Astrocyte (in vitro differentiated cells and primary cell): ENCODE data around the gene MLXIPL. TPM values are rescaled to one million over a fixed set of nuclear protein-coding genes. Genes with fewer than 3 reads are reported as not detected.
"Not testable (repeated sequence)": the region's sequence is repeated elsewhere in the genome, so short reads cannot be mapped to it uniquely, and the experiment has no call there.

Source experiments
- DNase-seq: peaks from one replicate; pipeline ENCODE4 v3.0.0-alpha.2; 2010; ENCODE audit warnings: low read depth
- FAIRE-seq: peaks from 2 replicates; lab custom pipeline; 2011; peaks lifted over from hg19 to GRCh38; lab: Jason Lieb, UNC
- H2AFZ ChIP-seq: 2 replicates; pipeline ENCODE4 v1.6.0; 2012; ENCODE audit warnings: low read depth, low read length, inconsistent platforms
- H3K27ac ChIP-seq: 2 replicates; pipeline ENCODE4 v1.5.1; 2011; ENCODE audit warnings: low read depth, low read length, inconsistent platforms
- H3K27me3 ChIP-seq: 2 replicates; pipeline ENCODE4 v1.6.0; 2011; ENCODE audit warnings: low read length, inconsistent platforms; ENCODE audit not compliant: insufficient read depth
- H3K36me3 ChIP-seq: 2 replicates; pipeline ENCODE4 v1.5.1; 2011; ENCODE audit warnings: low read length, inconsistent platforms; ENCODE audit not compliant: insufficient read depth
- H3K4me1 ChIP-seq: 2 replicates; pipeline ENCODE4 v1.5.1; 2011; ENCODE audit warnings: low read length, inconsistent platforms; ENCODE audit not compliant: insufficient read depth
- H3K4me2 ChIP-seq: 2 replicates; pipeline ENCODE4 v1.6.0; 2012; ENCODE audit warnings: low read length, inconsistent platforms
- H3K4me3 ChIP-seq: 2 replicates; pipeline ENCODE4 v1.5.1; 2011; ENCODE audit warnings: low read depth, mild to moderate bottlenecking, low read length, inconsistent platforms; ENCODE audit not compliant: insufficient read depth
- H3K79me2 ChIP-seq: 2 replicates; pipeline ENCODE4 v1.6.0; 2012; ENCODE audit warnings: mild to moderate bottlenecking, low read length, inconsistent platforms; ENCODE audit not compliant: insufficient read depth
- H3K9ac ChIP-seq: 2 replicates; pipeline ENCODE4 v1.6.0; 2012; ENCODE audit warnings: mild to moderate bottlenecking, low read length, inconsistent platforms
- H3K9me3 ChIP-seq: 2 replicates; pipeline ENCODE4 v1.5.1; 2012; ENCODE audit warnings: low read depth, mild to moderate bottlenecking, low read length, inconsistent platforms; ENCODE audit not compliant: insufficient read depth
- H4K20me1 ChIP-seq: 2 replicates; pipeline ENCODE4 v1.6.0; 2012; ENCODE audit warnings: low read length, inconsistent platforms; ENCODE audit not compliant: insufficient read depth
- H3K27ac Mint-ChIP-seq: one replicate; pipeline ENCODE4 v1.8.0; 2021; ENCODE audit warnings: mild to moderate bottlenecking, mixed read lengths; ENCODE audit not compliant: unreplicated experiment
- H3K27me3 Mint-ChIP-seq: one replicate; pipeline ENCODE4 v1.8.0; 2021; ENCODE audit warnings: low read depth, mixed read lengths; ENCODE audit not compliant: unreplicated experiment
- H3K36me3 Mint-ChIP-seq: one replicate; pipeline ENCODE4 v1.8.0; 2021; ENCODE audit warnings: low read depth, mixed read lengths; ENCODE audit not compliant: unreplicated experiment
- H3K4me1 Mint-ChIP-seq: one replicate; pipeline ENCODE4 v1.8.0; 2021; ENCODE audit warnings: low read depth, mixed read lengths; ENCODE audit not compliant: unreplicated experiment
- H3K4me3 Mint-ChIP-seq: one replicate; pipeline ENCODE4 v1.8.0; 2021; ENCODE audit warnings: mild to moderate bottlenecking, moderate library complexity, mixed read lengths; ENCODE audit not compliant: unreplicated experiment
- H3K9me3 Mint-ChIP-seq: one replicate; pipeline ENCODE4 v1.8.0; 2021; ENCODE audit warnings: mild to moderate bottlenecking, mixed read lengths; ENCODE audit not compliant: unreplicated experiment
- CTCF ChIP-seq: IDR thresholded peaks from 2 replicates; pipeline ENCODE4 v1.5.1; 2011; ENCODE audit warnings: low read depth, mild to moderate bottlenecking, inconsistent platforms, low read length, moderate library complexity; ENCODE audit not compliant: insufficient read depth
- EZH2 ChIP-seq: IDR thresholded peaks from 2 replicates; pipeline ENCODE4 v1.6.1; 2012; ENCODE audit warnings: mild to moderate bottlenecking, low read length, inconsistent platforms; ENCODE audit not compliant: insufficient read depth
- total RNA-seq: library from RNA; stranded (reverse); gene quantifications from 2 replicates; pipeline ENCODE4 v1.2.1, GENCODE V29; 2021

The MLXIPL gene
- total RNA-seq, 1 donor from 2014 or later = 0.41 TPM

DNA sequence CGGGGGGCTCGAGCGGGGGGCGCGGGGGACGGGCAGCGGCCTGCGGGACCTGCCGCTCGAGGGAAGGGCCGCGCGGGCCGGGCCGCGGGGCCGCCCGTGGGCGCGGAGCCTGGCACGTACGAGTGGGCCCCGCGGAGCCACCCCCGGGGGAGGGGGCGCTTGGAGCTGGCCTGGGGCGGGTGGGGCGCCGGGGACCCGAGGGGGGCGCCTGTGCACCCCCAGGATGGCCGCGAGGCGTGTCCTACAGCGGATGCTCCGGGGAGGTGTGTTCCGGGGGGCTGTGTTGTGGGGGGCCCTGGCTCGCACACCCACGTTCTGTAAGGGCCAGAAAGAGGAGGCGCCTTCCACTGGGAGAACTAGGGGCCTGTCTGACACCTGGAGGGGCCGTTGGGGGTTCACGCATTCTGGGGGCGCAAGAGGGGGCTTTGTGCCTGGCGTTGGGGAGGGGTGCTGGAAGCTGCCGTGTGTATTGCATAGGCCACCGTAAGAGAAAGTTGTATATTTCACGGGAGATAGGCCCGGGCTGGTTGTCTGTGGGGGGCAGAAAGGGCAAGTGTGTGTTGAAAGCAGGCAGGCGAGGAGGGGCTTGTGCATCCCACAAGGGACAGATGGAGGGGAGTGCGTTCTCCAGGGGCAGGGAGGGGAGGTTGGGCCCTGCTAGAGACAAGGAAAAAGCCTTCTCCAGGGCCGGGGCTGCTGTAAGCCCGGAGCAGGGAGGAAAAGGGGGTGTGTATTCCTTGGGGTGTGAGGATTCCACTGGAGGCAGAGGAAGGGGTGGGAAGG, 44.0 kb upstream of the MLXIPL start:
- DNase-seq (peak; percentile 4), FAIRE-seq (no peak)
- H3K36me3 ChIP-seq = no peaks in the 10 kb centered on the region
- peak overlapping the region; percentile 67 for H3K4me3 ChIP-seq
- H2AFZ ChIP-seq = peak overlapping the region; percentile 83
- H3K9ac ChIP-seq = peak overlapping the region; percentile 78
- H3K79me2 ChIP-seq = no peaks in the 10 kb centered on the region
- Mint-ChIP-seq H3K9me3 (peaks cover 3% of the 10 kb centered on the region), H3K4me1 (no peaks in the 10 kb centered on the region), H3K27ac (no peak overlapping the region), H3K36me3 (peaks cover 7% of the 10 kb centered on the region), H3K4me3 (peak overlapping the region; percentile 89), H3K27me3 (peaks cover 14% of the 10 kb centered on the region)
- no peaks in the 10 kb centered on the region for H3K9me3 ChIP-seq
- H4K20me1 ChIP-seq = no peaks in the 10 kb centered on the region
- TF ChIP-seq EZH2 = no peak
- H3K27me3 ChIP-seq = no peaks in the 10 kb centered on the region
- H3K4me2 ChIP-seq = peak overlapping the region; percentile 93
- peaks cover 8% of the 10 kb centered on the region for H3K4me1 ChIP-seq
- H3K27ac ChIP-seq = no peak overlapping the region

- peak; percentile 34 for TF ChIP-seq CTCF
- TF ChIP-seq EZH2 = no peak
- Histone ChIP-seq H3K27me3 (no peaks in the 10 kb centered on the region), H3K4me2 (peak within 1 kb of the TSS; percentile 93), H3K4me1 (peaks cover 8% of the 10 kb centered on the region), H3K27ac (no peak within 1 kb of the TSS), H3K79me2 (no peaks in the 10 kb centered on the region), H2AFZ (peak within 1 kb of the TSS; percentile 83), H3K4me3 (peak within 1 kb of the TSS; percentile 67), H3K9ac (peak within 1 kb of the TSS; percentile 78), H3K9me3 (no peaks in the 10 kb centered on the region), H3K36me3 (no peaks in the 10 kb centered on the region), H4K20me1 (no peaks in the 10 kb centered on the region)
- Mint-ChIP-seq H3K36me3 (peaks cover 7% of the 10 kb centered on the region), H3K9me3 (peaks cover 7% of the 10 kb centered on the region), H3K4me1 (no peaks in the 10 kb centered on the region), H3K27me3 (peaks cover 15% of the 10 kb centered on the region), H3K4me3 (peak within 1 kb of the TSS; percentile 89), H3K27ac (no peak within 1 kb of the TSS)
- DNase-seq (peak; percentile 57), FAIRE-seq (no peak)
Observed at GRCh38 chr7:73667344-73668102, 43.2 kb upstream of the MLXIPL start, which contains the start of gene VPS37D. TSS of gene VPS37D (plus strand) at chr7:73667831. CDS start at chr7:73667959, 128 bp downstream.

DNA sequence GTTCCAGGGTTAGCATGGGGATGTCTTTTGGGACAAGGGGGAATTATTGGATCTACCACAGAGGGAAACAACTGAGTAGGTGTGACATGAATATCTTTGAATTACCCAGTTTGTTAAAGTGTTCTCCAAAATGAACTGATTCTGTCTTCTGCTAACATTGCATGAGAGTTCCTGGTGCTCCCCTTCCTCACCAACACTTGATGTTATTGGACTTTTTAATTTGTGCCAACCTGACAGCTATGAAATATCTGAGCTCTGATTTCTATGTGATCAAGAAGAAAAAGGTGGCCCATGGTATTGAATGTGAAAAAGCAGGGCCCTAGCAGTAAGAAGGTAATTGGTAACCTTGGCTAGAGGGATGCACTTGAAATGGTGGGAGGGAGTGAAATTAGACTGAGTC, 38.7 kb upstream of the MLXIPL start:
- Mint-ChIP-seq H3K27ac (no peak overlapping the region), H3K4me3 (no peak overlapping the region), H3K9me3 (peaks cover 9% of the 10 kb centered on the region), H3K27me3 (peaks cover 23% of the 10 kb centered on the region), H3K36me3 (no peaks in the 10 kb centered on the region), H3K4me1 (no peaks in the 10 kb centered on the region)
- no peak for FAIRE-seq
- Histone ChIP-seq H4K20me1 (no peaks in the 10 kb centered on the region), H3K27me3 (peaks cover 4% of the 10 kb centered on the region), H3K27ac (no peak overlapping the region), H3K4me2 (no peak overlapping the region), H3K9ac (no peak overlapping the region), H3K79me2 (no peaks in the 10 kb centered on the region), H3K4me1 (no peaks in the 10 kb centered on the region), H2AFZ (no peak overlapping the region), H3K9me3 (no peaks in the 10 kb centered on the region), H3K36me3 (no peaks in the 10 kb centered on the region), H3K4me3 (no peak overlapping the region)
- no peak for DNase-seq
- TF ChIP-seq EZH2 (no peak), CTCF (no peak)

- H3K4me3 ChIP-seq, H3K9me3 Mint-ChIP-seq, H4K20me1 ChIP-seq, H3K36me3 Mint-ChIP-seq, H3K36me3 ChIP-seq, H3K27ac ChIP-seq, H3K4me3 Mint-ChIP-seq, H2AFZ ChIP-seq, FAIRE-seq, H3K79me2 ChIP-seq, H3K9ac ChIP-seq, H3K4me1 ChIP-seq, H3K4me2 ChIP-seq, H3K4me1 Mint-ChIP-seq, H3K27ac Mint-ChIP-seq, DNase-seq, H3K9me3 ChIP-seq, H3K27me3 ChIP-seq: not testable (repeated sequence)
- peaks cover 17% of the 10 kb centered on the region for H3K27me3 Mint-ChIP-seq
Observed at GRCh38 chr7:73660594-73660993, 36.3 kb upstream of the MLXIPL start.
